ENCODE results near the gene PRKCA.

The PRKCA gene

GRCh38 chr17:66793814-66794213, 491.4 kb downstream of the PRKCA start:
- DNase-seq (ENCODE audit: low read depth in 1 of 2, low spot score in 1 of 2), result no peak
- TF ChIP-seq CTCF (IDR thresholded peaks at IDR 0.05; ENCODE audit: insufficient read depth, low read length), result no peak
- no peak for TF ChIP-seq POLR2AphosphoS5 (IDR thresholded peaks at IDR 0.05; ENCODE audit: low read depth)
- no peak for TF ChIP-seq SPI1 (IDR thresholded peaks at IDR 0.05; ENCODE audit: borderline replicate concordance, low read depth)
- no peak for TF ChIP-seq GABPA (IDR thresholded peaks at IDR 0.05; ENCODE audit: low read depth)
- no peak for TF ChIP-seq REST (IDR thresholded peaks at IDR 0.05; ENCODE audit: insufficient replicate concordance, low read depth)
- Histone ChIP-seq H3K27me3 (ENCODE audit: insufficient read depth, poor library complexity, severe bottlenecking) (no peaks in the 10 kb centered on the region), H3K27ac (replicated peaks) (no peak overlapping the region), H3K4me3 (replicated peaks; ENCODE audit: insufficient read depth, low read length) (no peak overlapping the region)

GRCh38 chr17:66795486-66795885, 493.1 kb downstream of the PRKCA start:
- Histone ChIP-seq H3K27ac (replicated peaks) (no peak overlapping the region), H3K27me3 (ENCODE audit: insufficient read depth, poor library complexity, severe bottlenecking) (no peaks in the 10 kb centered on the region), H3K4me3 (replicated peaks; ENCODE audit: insufficient read depth, low read length) (no peak overlapping the region)
- no peak for DNase-seq (ENCODE audit: low read depth in 1 of 2, low spot score in 1 of 2)
- TF ChIP-seq POLR2AphosphoS5 (IDR thresholded peaks at IDR 0.05; ENCODE audit: low read depth) (no peak), CTCF (IDR thresholded peaks at IDR 0.05; ENCODE audit: insufficient read depth, low read length) (no peak), SPI1 (IDR thresholded peaks at IDR 0.05; ENCODE audit: borderline replicate concordance, low read depth) (no peak), GABPA (IDR thresholded peaks at IDR 0.05; ENCODE audit: low read depth) (no peak), REST (IDR thresholded peaks at IDR 0.05; ENCODE audit: insufficient replicate concordance, low read depth) (no peak)

GRCh38 chr17:66799849-66800537, 497.6 kb downstream of the PRKCA start:
- DNase-seq (ENCODE audit: low read depth in 1 of 2, low spot score in 1 of 2), result peak in 1 of 2 experiments; percentile 83
- peak; percentile 57 for TF ChIP-seq POLR2AphosphoS5 (IDR thresholded peaks at IDR 0.05; ENCODE audit: low read depth)
- no peak for TF ChIP-seq REST (IDR thresholded peaks at IDR 0.05; ENCODE audit: insufficient replicate concordance, low read depth)
- no peak for TF ChIP-seq CTCF (IDR thresholded peaks at IDR 0.05; ENCODE audit: insufficient read depth, low read length)
- TF ChIP-seq GABPA (IDR thresholded peaks at IDR 0.05; ENCODE audit: low read depth), result no peak
- TF ChIP-seq SPI1 (IDR thresholded peaks at IDR 0.05; ENCODE audit: borderline replicate concordance, low read depth), result no peak
- H3K27ac ChIP-seq (replicated peaks), result peak overlapping the region; percentile 68

More at GRCh38 chr17:66799849-66800537, 497.6 kb downstream of the PRKCA start:
- H3K4me3 ChIP-seq (replicated peaks; ENCODE audit: insufficient read depth, low read length), result no peak overlapping the region
- no peaks in the 10 kb centered on the region for H3K27me3 ChIP-seq (ENCODE audit: insufficient read depth, poor library complexity, severe bottlenecking)

Measured in HL-60 (cell line).